HG03457 (cell line): Measurements from ENCODE around the gene DBF4B.
"Not testable (repeated sequence)": the region's sequence is repeated elsewhere in the genome, so short reads cannot be mapped to it uniquely, and the experiment has no call there.

ENCODE experiments used
- ATAC-seq: cut with Tn5 transposase; IDR thresholded peaks from one replicate; pipeline ENCODE4 v1.9.1; 2021; ENCODE audit warnings: moderate number of reproducible peaks; ENCODE audit not compliant: unreplicated experiment

Gene DBF4B

GRCh38 chr17:44708401-44709263 is at the start of gene DBF4B:
Gene DBF4B (plus strand): TSS chr17:44708665. CDS start chr17:44708821, 156 bp downstream.
- no peak for ATAC-seq

- no peak for ATAC-seq
Observed at GRCh38 chr17:44661835-44662234, 46.6 kb upstream of the DBF4B start.

- ATAC-seq, result no peak
Observed at GRCh38 chr17:44663095-44663494, 45.4 kb upstream of the DBF4B start.

- no peak for ATAC-seq
Observed at GRCh38 chr17:44664867-44665266, 43.6 kb upstream of the DBF4B start.

GRCh38 chr17:44666006-44666405 is 42.5 kb upstream of the DBF4B start:
- ATAC-seq, result no peak

- no peak for ATAC-seq
Observed at GRCh38 chr17:44672479-44673093, 35.9 kb upstream of the DBF4B start.

- ATAC-seq, result no peak
Observed at GRCh38 chr17:44673893-44674292, 34.6 kb upstream of the DBF4B start.

- ATAC-seq, result no peak
Observed at GRCh38 chr17:44677136-44677535, 31.3 kb upstream of the DBF4B start.

- ATAC-seq, result not testable (repeated sequence)
Observed at GRCh38 chr17:44683303-44683702, 25.2 kb upstream of the DBF4B start.

GRCh38 chr17:44687756-44688155 is 20.7 kb upstream of the DBF4B start:
- ATAC-seq, result no peak

GRCh38 chr17:44688200-44688599 is 20.3 kb upstream of the DBF4B start:
- ATAC-seq, result no peak

GRCh38 chr17:44688675-44689476 is 19.6 kb upstream of the DBF4B start:
- peak; percentile 21 for ATAC-seq

- ATAC-seq, result peak; percentile 79
Observed at GRCh38 chr17:44689477-44690217, 18.8 kb upstream of the DBF4B start, which contains the start of gene CCDC43. Gene CCDC43 (minus strand): TSS chr17:44689776. CDS start chr17:44689753, 23 bp downstream.

- ATAC-seq, result not testable (repeated sequence)
Observed at GRCh38 chr17:44690746-44691306, 17.6 kb upstream of the DBF4B start.

GRCh38 chr17:44693609-44694008 is 14.9 kb upstream of the DBF4B start:
- ATAC-seq, result no peak

GRCh38 chr17:44700288-44700687 is 8.2 kb upstream of the DBF4B start:
- not testable (repeated sequence) for ATAC-seq

GRCh38 chr17:44707755-44708400 is 587 bp upstream of the DBF4B start:
- ATAC-seq, result no peak

GRCh38 chr17:44719444-44719843 is 11.0 kb downstream of the DBF4B start:
- no peak for ATAC-seq

GRCh38 chr17:44722254-44722653 is 13.8 kb downstream of the DBF4B start:
- no peak for ATAC-seq

- not testable (repeated sequence) for ATAC-seq
Observed at GRCh38 chr17:44726121-44726520, 17.7 kb downstream of the DBF4B start.
